Right atrium auricular region (tissue), 2 donors: Measurements from ENCODE around the gene FBXL7. TPM values are rescaled to one million over a fixed set of nuclear protein-coding genes. Genes with fewer than 3 reads are reported as not detected.
A peak's percentile ranks its signal among the peaks of the same experiment; 100 is the strongest.

ENCODE experiments used
- DNase-seq: peaks from one replicate; pipeline ENCODE4 v3.0.0-alpha.2; 2019; ENCODE audit warnings: low spot score
- H3K27ac ChIP-seq, 2 donors: fragments of 200-600 bp; sonication (generic); 1 replicate in 1 of 2; 2 replicates in 1 of 2; pipeline ENCODE4 v1.5.1; 2016 to 2019
- H3K27me3 ChIP-seq, 2 donors: fragments of 200-600 bp; sonication (generic); one replicate each; pipeline versions ENCODE4 v1.5.1 to v1.6.0; 2017 to 2019
- H3K36me3 ChIP-seq: fragments of 200-600 bp; sonication (generic); one replicate; pipeline ENCODE4 v1.5.1; 2016
- H3K4me1 ChIP-seq, 2 donors: fragments of 200-600 bp; sonication (generic); one replicate each; pipeline versions ENCODE4 v1.5.1 to v1.6.0; 2017 to 2019
- H3K4me3 ChIP-seq, 2 donors: fragments of 200-600 bp; sonication (generic); 1 replicate in 1 of 2; 2 replicates in 1 of 2; pipeline ENCODE4 v1.5.1; 2017 to 2019; ENCODE audit warnings: mild to moderate bottlenecking in 1 of 2, moderate library complexity in 1 of 2
- H3K9me3 ChIP-seq, 2 donors: fragments of 200-600 bp; sonication (generic); one replicate each; pipeline ENCODE4 v1.5.1; 2019
- CTCF ChIP-seq, 2 donors: fragments of 200-600 bp; sonication (generic); IDR thresholded peaks; one replicate each; pipeline ENCODE4 v1.5.1; 2019; ENCODE audit warnings: antibody characterized with exemption in 2 of 2
- total RNA-seq, 2 donors: library from RNA; depleted of rRNA; stranded (reverse); fragments of >200 nt; gene quantifications; one replicate each; pipeline ENCODE4 v1.1.0, GENCODE V29; 2016

FBXL7 gene
- total RNA-seq, 2 donors from 2014 or later = 16.6 to 18.4 TPM

GRCh38 chr5:15837551-15838289 lies 337.7 kb downstream of the FBXL7 start:
- no peaks in the 10 kb centered on the region for H3K27me3 ChIP-seq
- peaks cover 0 to 27% of the 10 kb centered on the region in 2 donors for H3K4me1 ChIP-seq
- peak overlapping the region in 1 of 2 donors; percentile 61 for H3K27ac ChIP-seq

GRCh38 chr5:15844253-15844652 lies 344.3 kb downstream of the FBXL7 start:
- Histone ChIP-seq H3K27me3 (no peaks in the 10 kb centered on the region), H3K9me3 (peaks cover 3 to 4% of the 10 kb centered on the region in 2 donors), H3K27ac (no peak overlapping the region), H3K4me3 (no peak overlapping the region), H3K36me3 (no peaks in the 10 kb centered on the region), H3K4me1 (no peaks in the 10 kb centered on the region)
- DNase-seq = no peak
- TF ChIP-seq CTCF (IDR thresholded peaks at IDR 0.05) = no peak

More at GRCh38 chr5:15837551-15838289, 337.7 kb downstream of the FBXL7 start:
- DNase-seq = no peak
- Histone ChIP-seq H3K4me3 (no peak overlapping the region), H3K36me3 (no peaks in the 10 kb centered on the region), H3K9me3 (peaks cover 3 to 4% of the 10 kb centered on the region in 2 donors)
- TF ChIP-seq CTCF (IDR thresholded peaks at IDR 0.05) = no peak

GRCh38 chr5:15844871-15845270 lies 344.9 kb downstream of the FBXL7 start:
- TF ChIP-seq CTCF (IDR thresholded peaks at IDR 0.05) = no peak
- H3K27me3 ChIP-seq = no peaks in the 10 kb centered on the region
- DNase-seq = no peak
- no peaks in the 10 kb centered on the region for H3K36me3 ChIP-seq
- H3K4me1 ChIP-seq = no peaks in the 10 kb centered on the region
- H3K27ac ChIP-seq = no peak overlapping the region
- H3K9me3 ChIP-seq = peaks cover 3 to 4% of the 10 kb centered on the region in 2 donors
- no peak overlapping the region for H3K4me3 ChIP-seq

- Histone ChIP-seq H3K36me3 (no peaks in the 10 kb centered on the region), H3K4me3 (no peak overlapping the region), H3K27ac (no peak overlapping the region), H3K9me3 (no peaks in the 10 kb centered on the region), H3K4me1 (peaks cover 0 to 26% of the 10 kb centered on the region in 2 donors), H3K27me3 (no peaks in the 10 kb centered on the region)
- DNase-seq = no peak
- TF ChIP-seq CTCF (IDR thresholded peaks at IDR 0.05) = no peak
Observed at GRCh38 chr5:15850536-15850935, 350.6 kb downstream of the FBXL7 start.

GRCh38 chr5:15850939-15851341 lies 351.0 kb downstream of the FBXL7 start:
- no peaks in the 10 kb centered on the region for H3K27me3 ChIP-seq
- DNase-seq = no peak
- no peaks in the 10 kb centered on the region for H3K36me3 ChIP-seq
- TF ChIP-seq CTCF (IDR thresholded peaks at IDR 0.05) = no peak
- H3K27ac ChIP-seq = no peak overlapping the region
- H3K9me3 ChIP-seq = no peaks in the 10 kb centered on the region
- H3K4me3 ChIP-seq = no peak overlapping the region
- peaks cover 0 to 26% of the 10 kb centered on the region in 2 donors for H3K4me1 ChIP-seq

GRCh38 chr5:15852217-15852616 lies 352.2 kb downstream of the FBXL7 start:
- TF ChIP-seq CTCF (IDR thresholded peaks at IDR 0.05) = no peak
- DNase-seq = no peak
- Histone ChIP-seq H3K27me3 (no peaks in the 10 kb centered on the region), H3K9me3 (no peaks in the 10 kb centered on the region), H3K27ac (no peak overlapping the region), H3K4me3 (no peak overlapping the region), H3K36me3 (no peaks in the 10 kb centered on the region), H3K4me1 (peaks cover 0 to 26% of the 10 kb centered on the region in 2 donors)
